Measurements from ENCODE around the gene ORC1. TPM values are rescaled to one million over a fixed set of nuclear protein-coding genes. Genes with fewer than 3 reads are reported as not detected.

Gene ORC1
- total RNA-seq, 4 donors from 2014 or later, result 0.12 to 0.72 (median 0.57) TPM

DNA sequence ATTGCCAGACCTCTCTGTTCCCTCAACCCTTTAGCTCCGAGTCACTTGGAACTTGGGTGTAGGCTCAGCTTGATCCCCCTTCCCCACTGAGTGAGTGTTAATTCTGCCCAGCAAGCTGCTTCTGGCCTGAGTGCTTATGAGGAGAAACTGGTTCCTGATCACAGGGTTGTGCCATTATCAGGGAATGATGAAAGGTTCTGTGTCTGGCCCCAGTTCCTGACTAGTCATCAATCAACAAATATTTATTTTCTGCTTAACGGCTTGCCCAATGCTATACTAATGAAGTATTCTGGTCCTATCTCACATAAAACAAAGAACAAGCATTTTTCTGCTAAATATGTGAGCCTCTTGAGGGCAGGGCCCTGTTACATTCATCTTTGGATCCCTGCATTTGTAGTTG is 59.0 kb downstream of the ORC1 start:
- no peak for ATAC-seq
- H3K36me3 ChIP-seq, result peaks cover 0 to 90% of the 10 kb centered on the region in 2 donors
- H3K4me3 ChIP-seq, result no peak overlapping the region
- no peaks in the 10 kb centered on the region for H3K4me1 ChIP-seq
- H3K27ac ChIP-seq, result no peak overlapping the region
- TF ChIP-seq POLR2A (IDR thresholded peaks at IDR 0.05), result no peak
- whole genome bisulfite sequencing, 2 donors (ENCODE audit: low coverage in 1 of 2), result 76% methylated on average over 2 of the region's 2 CpGs; no CpG with 5 or more reads in 1 of the 2 donors
- no peaks in the 10 kb centered on the region for H3K9me3 ChIP-seq
- no peaks in the 10 kb centered on the region for H3K27me3 ChIP-seq

DNA sequence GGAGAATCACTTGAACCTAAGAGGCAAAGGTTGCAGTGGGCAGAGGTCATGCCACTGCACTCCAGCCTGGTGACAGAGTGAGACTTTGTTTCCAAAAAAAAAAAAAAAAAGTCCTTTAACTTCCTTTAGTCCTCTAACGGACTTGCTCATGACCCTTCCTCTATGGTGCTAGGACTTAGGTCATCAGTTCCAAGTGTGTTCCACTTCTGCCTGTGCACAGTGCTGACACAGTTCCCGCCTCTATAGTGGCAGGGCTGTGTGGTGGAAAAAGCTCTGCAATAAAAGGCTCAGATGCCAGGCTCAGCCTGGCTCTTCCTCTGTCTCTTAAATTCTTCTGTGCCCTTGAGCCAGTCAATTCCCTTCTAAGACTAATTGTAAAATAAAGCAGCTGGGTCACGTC is 60.2 kb downstream of the ORC1 start:
- WGBS, 2 donors (ENCODE audit: low coverage in 1 of 2), result 52 to 69% methylated on average over 2 to 3 of the region's 3 CpGs
- no peak for ATAC-seq

GRCh38 chr1:52341655-52342260 is 62.5 kb downstream of the ORC1 start:
- WGBS, 2 donors (ENCODE audit: low coverage in 1 of 2), result 61 to 86% methylated on average over 6 of the region's 7 CpGs
- Histone ChIP-seq H3K4me1 (no peaks in the 10 kb centered on the region), H3K4me3 (no peak overlapping the region), H3K27ac (no peak overlapping the region), H3K9me3 (no peaks in the 10 kb centered on the region), H3K27me3 (no peaks in the 10 kb centered on the region), H3K36me3 (peaks cover 0 to 93% of the 10 kb centered on the region in 2 donors)
- TF ChIP-seq, protein P1, sequence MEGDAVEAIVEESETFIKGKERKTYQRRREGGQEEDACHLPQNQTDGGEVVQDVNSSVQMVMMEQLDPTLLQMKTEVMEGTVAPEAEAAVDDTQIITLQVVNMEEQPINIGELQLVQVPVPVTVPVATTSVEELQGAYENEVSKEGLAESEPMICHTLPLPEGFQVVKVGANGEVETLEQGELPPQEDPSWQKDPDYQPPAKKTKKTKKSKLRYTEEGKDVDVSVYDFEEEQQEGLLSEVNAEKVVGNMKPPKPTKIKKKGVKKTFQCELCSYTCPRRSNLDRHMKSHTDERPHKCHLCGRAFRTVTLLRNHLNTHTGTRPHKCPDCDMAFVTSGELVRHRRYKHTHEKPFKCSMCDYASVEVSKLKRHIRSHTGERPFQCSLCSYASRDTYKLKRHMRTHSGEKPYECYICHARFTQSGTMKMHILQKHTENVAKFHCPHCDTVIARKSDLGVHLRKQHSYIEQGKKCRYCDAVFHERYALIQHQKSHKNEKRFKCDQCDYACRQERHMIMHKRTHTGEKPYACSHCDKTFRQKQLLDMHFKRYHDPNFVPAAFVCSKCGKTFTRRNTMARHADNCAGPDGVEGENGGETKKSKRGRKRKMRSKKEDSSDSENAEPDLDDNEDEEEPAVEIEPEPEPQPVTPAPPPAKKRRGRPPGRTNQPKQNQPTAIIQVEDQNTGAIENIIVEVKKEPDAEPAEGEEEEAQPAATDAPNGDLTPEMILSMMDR (IDR thresholded peaks at IDR 0.05), result no peak
- no peak for TF ChIP-seq POLR2AphosphoS5 (IDR thresholded peaks at IDR 0.05)
- no peak for TF ChIP-seq POLR2A (IDR thresholded peaks at IDR 0.05)
- no peak for TF ChIP-seq EP300 (IDR thresholded peaks at IDR 0.05)
- ATAC-seq, result no peak

More for the DNA sequence above, 60.2 kb downstream of the ORC1 start:
- peaks cover 0 to 92% of the 10 kb centered on the region in 2 donors for H3K36me3 ChIP-seq
- TF ChIP-seq POLR2AphosphoS5 (IDR thresholded peaks at IDR 0.05) (no peak), POLR2A (IDR thresholded peaks at IDR 0.05) (no peak), EP300 (IDR thresholded peaks at IDR 0.05) (no peak)
- TF ChIP-seq, protein P1 (IDR thresholded peaks at IDR 0.05), result no peak
- no peaks in the 10 kb centered on the region for H3K9me3 ChIP-seq
- no peaks in the 10 kb centered on the region for H3K4me1 ChIP-seq
- H3K4me3 ChIP-seq, result no peak overlapping the region
- H3K27me3 ChIP-seq, result no peaks in the 10 kb centered on the region
- no peak overlapping the region for H3K27ac ChIP-seq

GRCh38 chr1:52337439-52337838 is 66.8 kb downstream of the ORC1 start:
- H3K27me3 ChIP-seq, result no peaks in the 10 kb centered on the region
- peaks cover 0 to 93% of the 10 kb centered on the region in 2 donors for H3K36me3 ChIP-seq
- ATAC-seq, result no peak
- H3K27ac ChIP-seq, result no peak overlapping the region
- no peaks in the 10 kb centered on the region for H3K9me3 ChIP-seq
- no peak overlapping the region for H3K4me3 ChIP-seq
- 25% methylated on average over 1 of the region's 2 CpGs; no CpG with 5 or more reads in 1 of the 2 donors for WGBS, 2 donors (ENCODE audit: low coverage in 1 of 2)
- TF ChIP-seq POLR2AphosphoS5 (IDR thresholded peaks at IDR 0.05) (no peak), EP300 (IDR thresholded peaks at IDR 0.05) (no peak), POLR2A (IDR thresholded peaks at IDR 0.05) (no peak)
- TF ChIP-seq, protein P1 (IDR thresholded peaks at IDR 0.05), result no peak
- H3K4me1 ChIP-seq, result no peaks in the 10 kb centered on the region

GRCh38 chr1:52334906-52335528 is 69.2 kb downstream of the ORC1 start:
- no peak for TF ChIP-seq POLR2AphosphoS5 (IDR thresholded peaks at IDR 0.05)
- TF ChIP-seq, protein P1 (IDR thresholded peaks at IDR 0.05), result no peak
- TF ChIP-seq POLR2A (IDR thresholded peaks at IDR 0.05), result no peak
- no peak for TF ChIP-seq EP300 (IDR thresholded peaks at IDR 0.05)
- no peaks in the 10 kb centered on the region for H3K4me1 ChIP-seq
- no peak overlapping the region for H3K27ac ChIP-seq
- H3K36me3 ChIP-seq, result peaks cover 0 to 72% of the 10 kb centered on the region in 2 donors
- H3K9me3 ChIP-seq, result no peaks in the 10 kb centered on the region
- no peaks in the 10 kb centered on the region for H3K27me3 ChIP-seq
- ATAC-seq, result no peak
- no peak overlapping the region for H3K4me3 ChIP-seq
- WGBS, 2 donors (ENCODE audit: low coverage in 1 of 2), result 72 to 73% methylated on average over 2 of the region's 3 CpGs
